Ishikawa (cell line): ENCODE data around the gene DERA.

ENCODE experiments used
- EP300 ChIP-seq: IDR thresholded peaks from 2 replicates; pipeline ENCODE4 v1.6.1; 2012; ENCODE audit warnings: borderline replicate concordance
- NFIC ChIP-seq: IDR thresholded peaks from 2 replicates; pipeline ENCODE4 v1.6.1; 2012

GRCh38 chr12:16027002-16027401 is 115.9 kb downstream of the DERA start:
- no peak for TF ChIP-seq NFIC
- TF ChIP-seq EP300 = no peak
